Heart right ventricle (tissue), 16 donors: Measurements from ENCODE around the gene NAP1L5. TPM values are rescaled to one million over a fixed set of nuclear protein-coding genes. Genes with fewer than 3 reads are reported as not detected.

Experiments
- ATAC-seq, 8 donors: fragments of 200-7000 bp; cut with Tn5 transposase; one replicate each; pipeline ENCODE4 v1.9.1; 2020; ENCODE audit warnings: mild to moderate bottlenecking in 8 of 8, moderate library complexity in 8 of 8, moderate number of reproducible peaks in 1 of 8
- DNase-seq, 2 donors: peaks; one replicate each; pipeline ENCODE4 v3.0.0-alpha.2; 2020
- H3K27ac ChIP-seq, 10 donors: fragments of 200-600 bp; sonication (generic) in 2 of 10; one replicate each; pipeline versions ENCODE4 v1.5.0 to v1.8.0; 2020 to 2022; ENCODE audit warnings: mild to moderate bottlenecking in 3 of 10
- H3K27me3 ChIP-seq, 7 donors: fragments of 200-600 bp; one replicate each; pipeline ENCODE4 v1.8.0; 2021 to 2022; ENCODE audit warnings: mild to moderate bottlenecking in 2 of 7
- H3K36me3 ChIP-seq, 9 donors: fragments of 200-600 bp; sonication (generic) in 1 of 9; one replicate each; pipeline versions ENCODE4 v1.5.0 to v1.8.0; 2020 to 2022; ENCODE audit warnings: mild to moderate bottlenecking in 2 of 9
- H3K4me1 ChIP-seq, 9 donors: fragments of 200-600 bp; sonication (generic) in 1 of 9; one replicate each; pipeline versions ENCODE4 v1.5.0 to v1.8.0; 2020 to 2022; ENCODE audit warnings: mild to moderate bottlenecking in 4 of 9
- H3K4me3 ChIP-seq, 10 donors: fragments of 200-600 bp; sonication (generic) in 2 of 10; one replicate each; pipeline versions ENCODE4 v1.5.0 to v1.8.0; 2020 to 2022; ENCODE audit warnings: mild to moderate bottlenecking in 7 of 10, moderate library complexity in 2 of 10
- H3K9me3 ChIP-seq, 11 donors: fragments of 200-600 bp in 10 of 11; sonication (generic) in 2 of 11; one replicate each; pipeline versions ENCODE4 v1.5.0 to v1.8.0; 2013 to 2022; ENCODE audit warnings: mild to moderate bottlenecking in 2 of 11, control low read depth in 1 of 11, moderate library complexity in 1 of 11
- CTCF ChIP-seq, 9 donors: fragments of 200-600 bp; sonication (generic) in 2 of 9; IDR thresholded peaks; one replicate each; pipeline versions ENCODE4 v1.5.0 to v1.8.0; 2021 to 2022; ENCODE audit warnings: antibody characterized with exemption in 9 of 9, mild to moderate bottlenecking in 5 of 9, moderate library complexity in 1 of 9
- WGBS, 2 donors: extraction: QIAGEN DNeasy Blood & Tissue Kit; methylation state at CpG; one replicate each; pipeline ENCODE4 v1.1.7; 2013; ENCODE audit warnings: inconsistent platforms in 1 of 2; 5-methylcytosine and 5-hydroxymethylcytosine counted together
- intact Hi-C, 10 donors: fragments of 100-400 bp; cut with DNase I; formaldehyde crosslinking; loops; one replicate each; pipeline versions ENCODE4 v1.11.1 to v1.14.2; 2022
- polyA plus RNA-seq, 2 donors: library from polyadenylated mRNA; stranded (reverse); fragments of 200-250 nt; gene quantifications; one replicate each; pipeline ENCODE4 v1.2.3, GENCODE V29; 2013
- total RNA-seq, 10 donors: library from RNA; stranded (reverse); fragmentation: NEBNext Ultra II Directional in 3 of 10; extraction: Animal tissue kit (Norgen Biotek cat#: 25700) in 3 of 10; gene quantifications; one replicate each; pipeline versions ENCODE4 v1.2.1 to v1.2.4, GENCODE V29; 2021 to 2023
- donor health status: Arrhythmogenic right ventricular cardiomyopathy.
- donor health status: ischemic (EF 13 %, LVEDD 7.1; RV severe dilation, severe dysfunction).
- donor health status: healthy with polysubstance abuse.
- donor health status: DM: no; HTN: yes; CAD: no.
- donor health status: DM: no; HTN: no; CAD: no.
- donor health status: ischemic (EF 25% LVEDD 6.9; RV normal size, moderate dysfunction).
- donor health status: ischemic (EF 25% LVEDD 5.7; RV mildly dilated, moderate dysfunction).
- donor health status: healthy.
- donor health status: DM: yes; HTN: yes; CAD: no.
- donor health status: Ischemic cardiomyopathy.
- donor health status: ischemic (EF 35%, LVEDD 5.7; RV mildly dilated, moderate dysfunction).
- donor health status: nonischemic (EF 11% LVEDD 7.7; RV severe dilation, severe dysfunction).
- donor health status: DM: yes; HTN: yes; CAD: no.
- donor health status: PGD.
- donor health status: ischemic (EF 29% LVEDD 5.4; RV normal size, mild dysfunction).
- donor health status: nonischemic (EF 23%, LVEDD 6.1; RV moderate dilation, normal function).

The NAP1L5 gene
- total and polyA plus RNA-seq, 12 donors = 2.6 to 7.9 (median 6.1) TPM

GRCh38 chr4:88720451-88721428 is 23.1 kb upstream of the NAP1L5 start:
- Histone ChIP-seq H3K9me3 (peaks cover 0 to 29% (median 21%) of the 10 kb centered on the region in 11 donors), H3K36me3 (peaks cover 0 to 89% (median 33%) of the 10 kb centered on the region in 9 donors), H3K4me3 (no peak overlapping the region), H3K27me3 (no peaks in the 10 kb centered on the region), H3K4me1 (peaks cover 5 to 52% (median 36%) of the 10 kb centered on the region in 9 donors), H3K27ac (peak overlapping the region in 4 of 10 donors; percentile 0 to 57 (median 14))
- ATAC-seq (peak in 4 of 8 donors; percentile 10 to 36 (median 20)), DNase-seq (no peak)
- 73 to 74% methylated on average over 10 of the region's 10 CpGs for WGBS, 2 donors
- intact Hi-C loops = loop anchor here in 1 of 10 donors (5.0 to 10.0 kb wide), 2 partner anchors 42 to 84 kb away; no protein-coding TSS in a partner anchor
- TF ChIP-seq CTCF (IDR thresholded peaks at IDR 0.05) = no peak

- H3K9me3 ChIP-seq = peaks cover 0 to 31% (median 21%) of the 10 kb centered on the region in 11 donors
- H3K27ac ChIP-seq = peak overlapping the region in 1 of 10 donors; percentile 18
- no peak for ATAC-seq
- intact Hi-C loops = loop anchor here in 1 of 10 donors (10.0 kb wide), 1 partner anchor 75 kb away; no protein-coding TSS in a partner anchor
- H3K36me3 ChIP-seq = peaks cover 0 to 80% (median 33%) of the 10 kb centered on the region in 9 donors
- peaks cover 5 to 43% (median 36%) of the 10 kb centered on the region in 9 donors for H3K4me1 ChIP-seq
- no peak overlapping the region for H3K4me3 ChIP-seq
- no peaks in the 10 kb centered on the region for H3K27me3 ChIP-seq
- TF ChIP-seq CTCF (IDR thresholded peaks at IDR 0.05) = no peak
- WGBS, 2 donors = 90 to 96% methylated on average over 1 of the region's 1 CpG
- no peak for DNase-seq
These were observed 21.8 kb upstream of the NAP1L5 start for GRCh38 chr4:88719381-88719780.

- Histone ChIP-seq H3K36me3 (peaks cover 0 to 72% (median 21%) of the 10 kb centered on the region in 9 donors), H3K27ac (no peak overlapping the region), H3K4me3 (no peak overlapping the region), H3K27me3 (no peaks in the 10 kb centered on the region), H3K9me3 (peaks cover 0 to 31% (median 21%) of the 10 kb centered on the region in 11 donors), H3K4me1 (peaks cover 5 to 30% (median 28%) of the 10 kb centered on the region in 9 donors)
- intact Hi-C loops = loop anchor here in 1 of 10 donors (10.0 kb wide), 1 partner anchor 77 kb away; no protein-coding TSS in a partner anchor
- TF ChIP-seq CTCF (IDR thresholded peaks at IDR 0.05) = no peak
- ATAC-seq (no peak), DNase-seq (no peak)
- WGBS, 2 donors = 97% methylated on average over 5 of the region's 5 CpGs
These were observed 20.5 kb upstream of the NAP1L5 start for GRCh38 chr4:88718098-88718497.

GRCh38 chr4:88713782-88714181 is 16.2 kb upstream of the NAP1L5 start:
- Histone ChIP-seq H3K36me3 (peaks cover 0 to 83% (median 33%) of the 10 kb centered on the region in 9 donors), H3K4me3 (no peak overlapping the region), H3K27me3 (no peaks in the 10 kb centered on the region), H3K9me3 (peaks cover 0 to 42% (median 21%) of the 10 kb centered on the region in 11 donors), H3K27ac (no peak overlapping the region), H3K4me1 (peaks cover 0 to 2% (median 0%) of the 10 kb centered on the region in 9 donors)
- 92 to 97% methylated on average over 1 of the region's 1 CpG for WGBS, 2 donors
- intact Hi-C loops = loop anchor here in 1 of 10 donors (10.0 kb wide), 1 partner anchor 81 kb away; no protein-coding TSS in a partner anchor
- ATAC-seq (no peak), DNase-seq (no peak)
- no peak for TF ChIP-seq CTCF (IDR thresholded peaks at IDR 0.05)
